ENCODE measurements around the gene HES7. TPM values are rescaled to one million over a fixed set of nuclear protein-coding genes. Genes with fewer than 3 reads are reported as not detected.

Gene HES7
- polyA plus RNA-seq, 1 of the 3 experiments (the other 2 are of a cell fraction) = 1.2 TPM

GRCh38 chr17:8080208-8080798, 43.6 kb downstream of the HES7 start:
- H3K4me2 ChIP-seq = peak overlapping the region; percentile 91
- H3K27ac ChIP-seq (ENCODE audit: low read depth in 2 of 2, low read length in 1 of 2) = no peak overlapping the region
- no peaks in the 10 kb centered on the region for H3K9me3 ChIP-seq
- H3K27me3 ChIP-seq (ENCODE audit: insufficient read depth) = peaks cover 33% of the 10 kb centered on the region
- no peak for TF ChIP-seq ELF1 (IDR thresholded peaks at IDR 0.05)
- TF ChIP-seq, protein P1, sequence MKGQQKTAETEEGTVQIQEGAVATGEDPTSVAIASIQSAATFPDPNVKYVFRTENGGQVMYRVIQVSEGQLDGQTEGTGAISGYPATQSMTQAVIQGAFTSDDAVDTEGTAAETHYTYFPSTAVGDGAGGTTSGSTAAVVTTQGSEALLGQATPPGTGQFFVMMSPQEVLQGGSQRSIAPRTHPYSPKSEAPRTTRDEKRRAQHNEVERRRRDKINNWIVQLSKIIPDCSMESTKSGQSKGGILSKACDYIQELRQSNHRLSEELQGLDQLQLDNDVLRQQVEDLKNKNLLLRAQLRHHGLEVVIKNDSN (IDR thresholded peaks at IDR 0.05; ENCODE audit: borderline replicate concordance, low read depth) = no peak
- TF ChIP-seq, protein P2, sequence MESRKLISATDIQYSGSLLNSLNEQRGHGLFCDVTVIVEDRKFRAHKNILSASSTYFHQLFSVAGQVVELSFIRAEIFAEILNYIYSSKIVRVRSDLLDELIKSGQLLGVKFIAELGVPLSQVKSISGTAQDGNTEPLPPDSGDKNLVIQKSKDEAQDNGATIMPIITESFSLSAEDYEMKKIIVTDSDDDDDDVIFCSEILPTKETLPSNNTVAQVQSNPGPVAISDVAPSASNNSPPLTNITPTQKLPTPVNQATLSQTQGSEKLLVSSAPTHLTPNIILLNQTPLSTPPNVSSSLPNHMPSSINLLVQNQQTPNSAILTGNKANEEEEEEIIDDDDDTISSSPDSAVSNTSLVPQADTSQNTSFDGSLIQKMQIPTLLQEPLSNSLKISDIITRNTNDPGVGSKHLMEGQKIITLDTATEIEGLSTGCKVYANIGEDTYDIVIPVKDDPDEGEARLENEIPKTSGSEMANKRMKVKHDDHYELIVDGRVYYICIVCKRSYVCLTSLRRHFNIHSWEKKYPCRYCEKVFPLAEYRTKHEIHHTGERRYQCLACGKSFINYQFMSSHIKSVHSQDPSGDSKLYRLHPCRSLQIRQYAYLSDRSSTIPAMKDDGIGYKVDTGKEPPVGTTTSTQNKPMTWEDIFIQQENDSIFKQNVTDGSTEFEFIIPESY (IDR thresholded peaks at IDR 0.05; ENCODE audit: borderline replicate concordance, low read depth) = no peak
- TF ChIP-seq RFX5 (IDR thresholded peaks at IDR 0.05; ENCODE audit: low read length) = no peak
- no peak for TF ChIP-seq GABPA (IDR thresholded peaks at IDR 0.05; ENCODE audit: low read depth)
- TF ChIP-seq, protein P3, sequence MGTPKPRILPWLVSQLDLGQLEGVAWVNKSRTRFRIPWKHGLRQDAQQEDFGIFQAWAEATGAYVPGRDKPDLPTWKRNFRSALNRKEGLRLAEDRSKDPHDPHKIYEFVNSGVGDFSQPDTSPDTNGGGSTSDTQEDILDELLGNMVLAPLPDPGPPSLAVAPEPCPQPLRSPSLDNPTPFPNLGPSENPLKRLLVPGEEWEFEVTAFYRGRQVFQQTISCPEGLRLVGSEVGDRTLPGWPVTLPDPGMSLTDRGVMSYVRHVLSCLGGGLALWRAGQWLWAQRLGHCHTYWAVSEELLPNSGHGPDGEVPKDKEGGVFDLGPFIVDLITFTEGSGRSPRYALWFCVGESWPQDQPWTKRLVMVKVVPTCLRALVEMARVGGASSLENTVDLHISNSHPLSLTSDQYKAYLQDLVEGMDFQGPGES (IDR thresholded peaks at IDR 0.05; ENCODE audit: low read depth, low read length) = no peak
- TF ChIP-seq TAF1 (IDR thresholded peaks at IDR 0.05; ENCODE audit: borderline replicate concordance, low read depth, low read length) = no peak
- no peak for TF ChIP-seq NRF1 (IDR thresholded peaks at IDR 0.05; ENCODE audit: low read depth, low read length)
- TF ChIP-seq YY1 (IDR thresholded peaks at IDR 0.05; ENCODE audit: low read depth) = no peak
- no peak for TF ChIP-seq FOXJ3 (CRISPR knock-in tag; IDR thresholded peaks at IDR 0.05)
- no peak for TF ChIP-seq TCF12 (IDR thresholded peaks at IDR 0.05)
- TF ChIP-seq, protein P4, sequence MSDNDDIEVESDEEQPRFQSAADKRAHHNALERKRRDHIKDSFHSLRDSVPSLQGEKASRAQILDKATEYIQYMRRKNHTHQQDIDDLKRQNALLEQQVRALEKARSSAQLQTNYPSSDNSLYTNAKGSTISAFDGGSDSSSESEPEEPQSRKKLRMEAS (IDR thresholded peaks at IDR 0.05; ENCODE audit: low read depth) = no peak
- TF ChIP-seq EP300 (IDR thresholded peaks at IDR 0.05; ENCODE audit: borderline replicate concordance in 1 of 2, low read depth in 1 of 2, low read length in 1 of 2) = no peak
- TF ChIP-seq NFIC (IDR thresholded peaks at IDR 0.05; ENCODE audit: borderline replicate concordance) = no peak
- H3K4me1 ChIP-seq (ENCODE audit: control insufficient read depth in 1 of 2, insufficient read depth in 2 of 2, low read depth in 1 of 2, low read length in 1 of 2) = peaks cover 0 to 6% of the 10 kb centered on the region in 2 experiments; a peak in 1 of 4 replicates
- H3K79me2 ChIP-seq (ENCODE audit: insufficient read depth) = no peaks in the 10 kb centered on the region
- H3K9ac ChIP-seq = no peak overlapping the region
- H4K20me1 ChIP-seq (ENCODE audit: insufficient read depth) = no peaks in the 10 kb centered on the region
- no peaks in the 10 kb centered on the region for H3F3A ChIP-seq (replicated peaks; ENCODE audit: insufficient read depth)
- ChIA-PET POLR2A (no interaction called here), CTCF (interaction anchor here (0.7 to 20.8 kb wide), 17 partner anchors 9 to 259 kb away, joined by 3 to 390 read pairs (median 7); partner anchors contain the start of genes ALOX12B and ALOXE3)
- H3K36me3 ChIP-seq (replicated peaks in 1 of 2; ENCODE audit: control insufficient read depth in 1 of 2, insufficient read depth in 2 of 2, low read length in 1 of 2) = no peaks in the 10 kb centered on the region
- no peaks in the 10 kb centered on the region for H3K9me2 ChIP-seq
- DNase-seq = no peak
- peak overlapping the region; percentile 49 to 63; a peak in 3 of 4 replicates for H3K4me3 ChIP-seq (ENCODE audit: low read depth in 2 of 2, low read length in 1 of 2)
- WGBS (ENCODE audit: low lambda C conversion rate) = 70% methylated on average over 11 of the region's 25 CpGs
- H2AFZ ChIP-seq (ENCODE audit: low read depth) = 0 out of 2 replicates have a peak overlapping the region, but pooled peaks have one; percentile 74

Data from SK-N-SH (cell line).